MCF 10A (cell line): Measurements from ENCODE around the gene GPRC5B. TPM values are rescaled to one million over a fixed set of nuclear protein-coding genes. Genes with fewer than 3 reads are reported as not detected.

Experiments
- BruUV-seq: library from RNA; stranded (reverse); fragments of 400-500 nt; replicated peaks from 2 replicates; lab custom pipeline; 2021; lab: Mats Ljungman, UMichigan
- CTCF ChIA-PET: fragments of 300-600 bp; sonication (Branson Sonifier 250); formaldehyde crosslinking; extraction: SDS; loops from one replicate; lab custom pipeline; 2021; ENCODE audit warnings: antibody characterized with exemption, inconsistent platforms; lab: Yijun Ruan, JAX
- POLR2A ChIA-PET: fragments of 300-600, 350-650 bp; sonication (Branson Sonifier 250); formaldehyde crosslinking; extraction: SDS; loops from one replicate; lab custom pipeline; 2020; ENCODE audit warnings: antibody characterized with exemption, inconsistent platforms; lab: Yijun Ruan, JAX
- DNase-seq: peaks from one replicate; pipeline ENCODE4 v3.0.0-alpha.2; 2018; ENCODE audit not compliant: unreplicated experiment
- H3K27ac Mint-ChIP-seq: one replicate; pipeline ENCODE4 v1.8.0; 2022; ENCODE audit warnings: mild to moderate bottlenecking, low read depth, mixed read lengths; ENCODE audit not compliant: unreplicated experiment
- H3K27me3 Mint-ChIP-seq: one replicate; pipeline ENCODE4 v1.8.0; 2022; ENCODE audit warnings: mixed read lengths; ENCODE audit not compliant: insufficient read depth, unreplicated experiment
- H3K36me3 Mint-ChIP-seq: one replicate; pipeline ENCODE4 v1.8.0; 2022; ENCODE audit warnings: mild to moderate bottlenecking, moderate library complexity, mixed read lengths; ENCODE audit not compliant: insufficient read depth, unreplicated experiment
- H3K4me1 Mint-ChIP-seq: one replicate; pipeline ENCODE4 v1.8.0; 2022; ENCODE audit warnings: mixed read lengths; ENCODE audit not compliant: insufficient read depth, unreplicated experiment
- H3K4me3 Mint-ChIP-seq: one replicate; pipeline ENCODE4 v1.8.0; 2022; ENCODE audit warnings: mild to moderate bottlenecking, moderate library complexity, mixed read lengths; ENCODE audit not compliant: unreplicated experiment
- H3K9me3 Mint-ChIP-seq: one replicate; pipeline ENCODE4 v1.8.0; 2022; ENCODE audit warnings: mixed read lengths; ENCODE audit not compliant: unreplicated experiment
- CTCF ChIP-seq: fragments of 200-600 bp; IDR thresholded peaks from one replicate; pipeline ENCODE4 v1.8.0; 2022; ENCODE audit warnings: antibody characterized with exemption, mild to moderate bottlenecking; ENCODE audit not compliant: unreplicated experiment
- intact Hi-C: fragments of 100-400 bp; cut with micrococcal nuclease; formaldehyde crosslinking; loops from 2 replicates; pipeline ENCODE4 v1.14.1; 2022
- total RNA-seq: library from RNA; stranded (reverse); gene quantifications from 2 replicates; pipeline ENCODE4 v1.2.3, GENCODE V29; 2022

The GPRC5B gene
- total RNA-seq, 1 experiment from 2014 or later = not detected

GRCh38 chr16:19857593-19858339, 26.9 kb downstream of the GPRC5B start:
- DNase-seq = no peak
- Mint-ChIP-seq H3K9me3 (no peaks in the 10 kb centered on the region), H3K27ac (no peak overlapping the region), H3K36me3 (no peaks in the 10 kb centered on the region), H3K27me3 (no peaks in the 10 kb centered on the region), H3K4me1 (no peaks in the 10 kb centered on the region), H3K4me3 (no peak overlapping the region)
- no TSS peak for BruUV-seq
- intact Hi-C loops = no loop called here
- TF ChIP-seq CTCF = no peak
- CTCF ChIA-PET = interaction anchor here (0.8 to 1.5 kb wide), 3 partner anchors 50 to 1106 kb away, joined by 3 to 4 read pairs (median 3); no protein-coding TSS in a partner anchor
- POLR2A ChIA-PET = no interaction called here

DNA sequence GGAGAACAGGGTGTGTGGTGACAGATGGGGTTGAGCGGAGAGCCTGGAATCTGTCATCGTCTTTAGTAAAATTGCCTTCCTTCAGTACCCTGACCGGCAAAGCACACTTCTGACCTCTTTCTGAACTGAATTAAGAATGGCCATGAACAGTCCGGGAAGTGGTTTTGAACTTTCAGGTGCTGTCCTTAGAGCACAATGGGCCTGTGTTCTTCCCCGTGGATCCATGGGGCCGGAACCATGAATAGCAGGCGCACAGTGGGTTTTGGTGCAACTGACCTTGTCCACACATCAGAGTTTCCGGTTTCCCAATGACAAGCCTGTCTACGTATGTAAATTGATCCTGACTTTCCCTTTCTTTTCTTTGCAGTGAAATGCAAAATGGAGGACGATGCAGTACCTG, 28.5 kb downstream of the GPRC5B start:
- no peaks in the 10 kb centered on the region for H3K4me1 Mint-ChIP-seq
- no peaks in the 10 kb centered on the region for H3K27me3 Mint-ChIP-seq
- BruUV-seq = no TSS peak
- no peak for TF ChIP-seq CTCF
- intact Hi-C loops = no loop called here
- no peaks in the 10 kb centered on the region for H3K36me3 Mint-ChIP-seq
- ChIA-PET POLR2A (no interaction called here), CTCF (interaction anchor here (1.2 to 1.7 kb wide), 3 partner anchors 30 to 530 kb away, joined by 3 to 4 read pairs (median 4); no protein-coding TSS in a partner anchor)
- H3K4me3 Mint-ChIP-seq = no peak overlapping the region
- no peak overlapping the region for H3K27ac Mint-ChIP-seq
- DNase-seq = no peak
- no peaks in the 10 kb centered on the region for H3K9me3 Mint-ChIP-seq

DNA sequence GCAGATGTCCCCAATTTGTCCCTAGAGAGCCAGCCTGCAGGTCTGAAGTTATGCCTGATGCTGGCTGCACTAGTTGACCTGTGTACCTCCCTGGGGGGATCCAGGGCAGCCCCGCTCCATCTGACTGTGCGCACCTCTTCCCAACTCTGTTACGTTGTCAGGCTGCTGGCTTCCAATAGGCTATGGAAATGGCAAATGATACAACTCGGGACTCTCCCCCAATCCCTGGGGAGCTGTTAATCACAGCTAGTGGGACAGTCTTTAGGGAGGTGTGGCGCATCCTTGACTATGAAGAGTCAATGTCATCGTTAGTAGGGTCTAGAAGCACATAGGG, 30.1 kb downstream of the GPRC5B start:
- ChIA-PET CTCF (interaction anchor here (0.5 kb wide), 1 partner anchor 90 kb away, joined by 3 read pairs; no protein-coding TSS in a partner anchor), POLR2A (no interaction called here)
- Mint-ChIP-seq H3K36me3 (no peaks in the 10 kb centered on the region), H3K27me3 (no peaks in the 10 kb centered on the region), H3K4me3 (no peak overlapping the region), H3K27ac (no peak overlapping the region), H3K4me1 (no peaks in the 10 kb centered on the region), H3K9me3 (no peaks in the 10 kb centered on the region)
- intact Hi-C loops = no loop called here
- DNase-seq = no peak
- no peak for TF ChIP-seq CTCF
- BruUV-seq = no TSS peak

DNA sequence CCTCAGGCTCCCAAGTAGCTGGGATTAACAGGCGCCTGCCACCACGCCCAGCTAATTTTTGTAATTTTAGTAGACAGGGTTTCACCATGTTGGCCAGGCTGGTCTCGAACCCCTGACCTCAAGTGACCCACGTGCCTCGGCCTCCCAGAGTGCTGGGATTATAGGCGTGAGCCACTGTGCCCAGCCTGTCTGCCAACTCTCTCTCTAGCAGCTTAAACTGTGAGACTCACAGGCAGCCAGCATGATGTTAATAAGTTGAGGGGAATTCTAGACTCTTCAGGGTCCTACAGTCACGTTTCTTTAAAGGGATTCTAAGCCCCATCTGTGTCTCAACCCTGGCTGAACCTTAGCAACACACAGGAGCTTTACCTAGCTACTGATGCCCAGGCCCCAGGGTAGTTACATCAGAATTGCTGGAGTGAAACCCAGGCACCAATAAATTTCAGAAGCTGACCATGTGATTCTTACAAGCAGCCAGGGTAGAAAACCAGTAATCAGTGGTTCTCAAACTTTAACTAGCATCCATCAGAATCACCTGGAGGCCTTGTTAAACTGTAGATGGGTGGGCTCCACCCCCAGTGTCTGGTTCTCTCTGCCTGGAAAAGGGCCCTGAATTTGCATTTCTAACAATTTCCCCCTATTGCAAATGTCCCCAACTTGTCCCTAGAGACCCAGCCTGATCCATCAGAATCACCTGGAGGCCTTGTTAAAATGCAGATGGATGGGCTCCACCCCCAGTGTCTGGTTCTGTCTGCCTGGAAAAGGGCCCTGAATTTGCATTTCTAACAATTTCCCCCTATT, 30.7 kb downstream of the GPRC5B start:
- no peak for DNase-seq
- no peaks in the 10 kb centered on the region for H3K27me3 Mint-ChIP-seq
- CTCF ChIA-PET = interaction anchor here (0.5 to 1.7 kb wide), 3 partner anchors 16 to 90 kb away, joined by 3 read pairs; no protein-coding TSS in a partner anchor
- H3K9me3 Mint-ChIP-seq = no peaks in the 10 kb centered on the region
- BruUV-seq = no TSS peak
- H3K36me3 Mint-ChIP-seq = no peaks in the 10 kb centered on the region
- no peak for TF ChIP-seq CTCF
- H3K4me3 Mint-ChIP-seq = no peak overlapping the region
- no peak overlapping the region for H3K27ac Mint-ChIP-seq
- intact Hi-C loops = no loop called here
- no peaks in the 10 kb centered on the region for H3K4me1 Mint-ChIP-seq
- POLR2A ChIA-PET = no interaction called here
